HG03521 (cell line): ENCODE results near the gene PCDH1.

ENCODE experiments used
- ATAC-seq: cut with Tn5 transposase; IDR thresholded peaks from one replicate; pipeline ENCODE4 v1.9.1; 2021; ENCODE audit warnings: mild to moderate bottlenecking, moderate library complexity; ENCODE audit not compliant: unreplicated experiment

PCDH1 gene

GRCh38 chr5:141812512-141812911, 65.7 kb downstream of the PCDH1 start:
- no peak for ATAC-seq

GRCh38 chr5:141811287-141812155, 66.7 kb downstream of the PCDH1 start:
- ATAC-seq = peak; percentile 65

- ATAC-seq = no peak
Observed at GRCh38 chr5:141810702-141811101, 67.5 kb downstream of the PCDH1 start.

DNA sequence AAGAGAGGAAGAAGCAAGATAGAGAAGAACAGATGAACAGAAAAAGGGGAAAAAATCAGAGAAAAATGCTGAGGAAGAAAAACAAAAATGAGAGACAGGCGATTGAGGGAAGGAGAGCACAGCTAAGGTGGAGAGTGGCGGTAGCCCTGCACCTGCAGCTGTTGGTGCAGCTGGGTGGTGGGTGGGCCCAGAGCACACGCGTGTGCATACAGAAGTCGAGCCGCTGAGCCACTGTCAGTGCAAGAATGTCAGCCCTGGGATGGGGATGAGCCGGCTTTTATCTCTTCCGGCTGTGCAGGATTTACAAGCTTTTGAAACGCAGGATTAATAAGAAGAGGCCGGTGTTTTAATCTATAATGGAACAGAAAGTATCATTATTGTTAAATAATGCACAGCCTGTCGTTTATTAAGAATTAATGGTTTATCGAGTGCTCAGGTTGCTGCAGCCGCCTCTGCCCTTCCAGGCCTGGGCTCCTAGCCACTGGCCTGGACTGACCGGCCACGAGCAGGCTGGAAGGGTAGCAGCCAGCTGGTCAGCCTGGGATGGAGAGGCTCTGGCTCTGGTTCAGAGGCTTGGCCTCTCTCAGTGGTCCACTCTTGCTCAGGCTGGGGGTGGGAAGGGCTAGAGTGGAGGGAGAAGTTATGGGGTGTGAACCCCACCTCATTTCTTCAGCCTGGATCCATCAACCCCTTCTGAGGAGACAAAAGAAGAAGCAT, 68.7 kb downstream of the PCDH1 start:
- ATAC-seq = no peak

DNA sequence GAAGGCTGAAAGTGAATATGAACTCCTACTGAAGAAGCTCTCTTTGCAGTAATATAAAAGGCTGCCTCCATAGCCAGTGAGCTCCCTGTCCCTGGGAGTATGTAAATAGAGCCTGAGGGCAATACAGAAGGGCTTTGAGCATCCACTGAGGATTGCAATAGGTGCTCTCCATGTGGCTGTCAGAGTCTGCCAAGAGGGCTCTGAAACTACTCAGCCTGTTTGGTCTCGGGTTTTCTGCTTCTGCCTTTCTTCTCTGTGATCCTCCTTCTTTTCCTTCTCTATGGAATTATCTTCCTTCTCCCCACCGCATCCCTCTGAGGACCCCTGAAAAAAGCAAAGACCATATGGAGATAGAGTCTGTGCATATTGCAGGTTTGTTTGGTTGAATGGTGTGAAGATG, 69.4 kb downstream of the PCDH1 start:
- ATAC-seq = no peak

DNA sequence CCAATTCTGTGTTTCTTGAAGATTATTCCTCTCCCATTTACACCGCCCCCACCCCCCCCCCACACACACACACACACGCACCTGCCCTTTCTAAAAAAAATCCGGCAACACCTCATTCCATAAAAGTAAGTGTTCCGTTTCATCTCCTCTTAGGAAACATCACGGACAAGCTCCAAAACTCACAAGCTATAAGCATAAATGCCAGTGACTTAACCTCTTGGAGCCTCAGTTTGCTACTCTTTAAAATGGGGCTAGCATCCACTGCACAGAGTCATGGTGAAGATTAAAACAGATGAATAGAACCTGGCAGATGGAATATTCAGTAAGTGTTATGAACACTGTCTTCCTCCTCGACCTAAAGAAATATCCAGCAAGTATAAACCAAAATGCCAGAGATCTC, 70.5 kb downstream of the PCDH1 start:
- ATAC-seq = no peak

DNA sequence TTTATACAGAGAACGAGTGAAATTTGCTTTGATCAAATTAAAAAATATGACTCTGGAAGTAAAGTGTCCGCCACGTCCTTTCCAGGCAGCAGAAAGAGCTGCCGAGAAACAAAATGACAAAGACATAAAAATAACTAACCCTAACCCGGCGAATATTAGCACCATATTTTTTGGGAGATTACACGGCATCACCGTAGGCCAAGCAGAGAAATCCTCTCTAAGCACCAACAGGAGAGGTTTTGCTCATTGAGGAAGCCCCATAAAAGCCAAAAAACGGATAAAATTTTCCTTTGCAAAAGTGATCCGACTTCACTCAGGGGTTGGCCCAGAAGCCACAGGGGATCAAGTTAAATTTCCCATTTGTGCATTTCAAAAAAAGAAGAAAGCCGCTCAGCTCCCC, 70.9 kb downstream of the PCDH1 start:
- ATAC-seq = no peak

GRCh38 chr5:141806626-141807025, 71.6 kb downstream of the PCDH1 start:
- no peak for ATAC-seq

DNA sequence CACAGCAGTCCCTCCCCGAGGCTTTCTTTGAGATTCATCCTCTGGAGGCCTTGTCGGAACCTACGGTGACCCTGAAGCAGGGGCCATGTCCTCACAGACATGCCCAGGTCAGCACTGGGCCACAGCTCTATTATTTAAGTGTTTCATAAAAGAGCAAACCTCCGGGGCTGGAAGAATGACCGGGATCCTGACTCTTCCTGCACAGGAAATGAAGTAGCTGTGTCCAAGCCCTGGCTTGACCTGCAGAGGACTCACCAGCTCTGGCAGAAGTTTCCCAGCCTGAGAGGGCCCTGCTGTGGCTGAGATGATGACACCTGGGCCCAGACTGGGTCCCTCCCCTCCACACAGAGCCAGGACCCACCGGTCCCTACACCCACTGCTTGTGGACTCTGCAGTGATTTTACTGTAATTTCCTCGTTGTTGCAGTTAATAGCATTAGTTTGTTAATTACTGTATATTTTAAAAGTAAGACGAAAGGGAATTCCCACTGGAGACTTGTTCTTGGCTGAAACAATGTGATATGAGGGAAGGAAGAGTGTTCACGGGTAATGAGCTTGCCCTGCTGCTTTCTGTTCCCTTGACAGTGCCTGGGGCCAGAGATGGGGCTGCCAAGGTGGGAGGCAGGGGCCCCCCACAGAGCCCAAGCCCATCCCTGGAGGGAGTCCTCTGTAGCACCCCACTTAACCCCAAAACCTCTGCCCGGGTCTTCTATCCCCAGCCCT, 72.2 kb downstream of the PCDH1 start:
- no peak for ATAC-seq

- no peak for ATAC-seq
Observed at GRCh38 chr5:141804475-141804874, 73.7 kb downstream of the PCDH1 start.
